PC-9 (cell line): ENCODE data around the gene LUM. TPM values are rescaled to one million over a fixed set of nuclear protein-coding genes. Genes with fewer than 3 reads are reported as not detected.

Source experiments
- BruUV-seq: library from RNA; stranded (reverse); fragments of 400-500 nt; replicated peaks from 2 replicates; lab custom pipeline; 2021; lab: Mats Ljungman, UMichigan
- CTCF ChIA-PET: fragments of 300-600 bp; sonication (Branson Sonifier 250); formaldehyde crosslinking; loops from one replicate; lab custom pipeline; 2022; ENCODE audit warnings: antibody characterized with exemption; lab: Charles Lee
- POLR2A ChIA-PET: fragments of 300-600 bp; sonication (Branson Sonifier 250); formaldehyde crosslinking; loops from one replicate; lab custom pipeline; 2022; ENCODE audit warnings: antibody characterized with exemption; ENCODE audit not compliant: unreplicated experiment; lab: Charles Lee
- DNase-seq, 2 experiments: peaks; one replicate each; pipeline versions ENCODE4 v3.0.0 to v3.0.0-alpha.2; 2015 to 2022; ENCODE audit warnings: mixed read lengths in 1 of 2
- H2AFZ ChIP-seq: fragments of 200-600 bp; sonication (generic); 2 replicates; pipeline ENCODE4 v1.8.1; 2017; ENCODE audit warnings: antibody characterized with exemption
- H3F3A ChIP-seq: fragments of 200-600 bp; sonication (generic); 2 replicates; pipeline ENCODE4 v1.8.1; 2017; ENCODE audit warnings: antibody characterized with exemption, mild to moderate bottlenecking, low read depth; ENCODE audit not compliant: insufficient read depth
- H3K27ac ChIP-seq: fragments of 200-600 bp; sonication (generic); 2 replicates; pipeline ENCODE4 v1.6.1; 2016; ENCODE audit warnings: mixed run types
- H3K27me3 ChIP-seq: fragments of 200-600 bp; sonication (generic); 2 replicates; pipeline ENCODE4 v1.6.1; 2016; ENCODE audit warnings: low read depth, mixed run types; ENCODE audit not compliant: insufficient read depth
- H3K36me3 ChIP-seq: fragments of 200-600 bp; sonication (generic); 2 replicates; pipeline ENCODE4 v1.6.1; 2016; ENCODE audit warnings: low read depth, mixed run types
- H3K4me1 ChIP-seq: fragments of 200-600 bp; sonication (generic); replicated peaks from 2 replicates; pipeline ENCODE4 v1.6.1; 2016; ENCODE audit warnings: mixed run types; ENCODE audit not compliant: insufficient read depth
- H3K4me2 ChIP-seq: fragments of 200-600 bp; sonication (generic); 2 replicates; pipeline ENCODE4 v1.6.1; 2017; ENCODE audit warnings: mixed run types
- H3K4me3 ChIP-seq: fragments of 200-600 bp; sonication (generic); 2 replicates; pipeline ENCODE4 v1.6.1; 2016; ENCODE audit warnings: mixed run types
- H3K79me2 ChIP-seq: fragments of 200-600 bp; sonication (generic); 2 replicates; pipeline ENCODE4 v1.6.1; 2017; ENCODE audit warnings: low read depth, mixed run types
- H3K9me2 ChIP-seq: fragments of 200-600 bp; sonication (generic); 2 replicates; pipeline ENCODE4 v1.8.1; 2017; ENCODE audit warnings: mild to moderate bottlenecking; ENCODE audit not compliant: insufficient read depth
- H3K9me3 ChIP-seq: fragments of 200-600 bp; sonication (generic); 2 replicates; pipeline ENCODE4 v1.8.1; 2016; ENCODE audit warnings: low read depth; ENCODE audit not compliant: insufficient read depth
- H4K20me1 ChIP-seq: fragments of 200-600 bp; sonication (generic); 2 replicates; pipeline ENCODE4 v1.8.1; 2017; ENCODE audit not compliant: insufficient read depth
- EZH2 ChIP-seq: fragments of 200-600 bp; sonication (generic); IDR thresholded peaks from 2 replicates; pipeline ENCODE4 v1.8.0; 2017; ENCODE audit warnings: antibody characterized with exemption, low read depth
- intact Hi-C: fragments of 100-400 bp; cut with micrococcal nuclease; formaldehyde crosslinking; loops from one replicate; pipeline ENCODE4 v1.10.0; 2022; ENCODE audit not compliant: unreplicated experiment
- total RNA-seq: library from RNA; stranded (reverse); gene quantifications from 2 replicates; pipeline ENCODE4 v1.2.3, GENCODE V29; 2021
- TF ChIP-seq, protein P1 (sequence below): fragments of 200-600 bp; sonication (generic); conservative IDR thresholded peaks from 2 replicates; pipeline ENCODE4 v1.6.1; 2017; ENCODE audit warnings: mixed run types, antibody characterized with exemption, mild to moderate bottlenecking, moderate library complexity

LUM gene
- total RNA-seq, 1 experiment from 2014 or later: not detected

DNA sequence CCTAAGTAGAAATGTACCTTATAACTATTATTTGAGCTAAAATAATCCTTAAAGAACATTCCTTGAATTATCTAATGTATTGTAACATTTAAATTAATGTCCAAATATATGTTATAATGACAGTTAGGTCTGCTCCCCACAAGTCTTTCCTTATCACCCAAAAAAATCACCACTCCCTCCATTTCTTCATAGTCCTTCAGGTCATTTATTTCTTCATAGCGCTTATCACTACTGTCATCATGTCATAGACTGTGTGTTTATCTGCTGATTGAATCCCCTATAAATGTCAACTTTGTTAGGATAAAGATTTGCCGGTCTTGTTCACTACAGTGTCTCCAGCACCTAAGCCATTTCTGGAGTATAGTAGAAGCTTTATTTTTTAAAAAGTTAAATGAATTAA is 12.0 kb downstream of the LUM start:
- POLR2A ChIA-PET: no interaction called here
- H3K27me3 ChIP-seq: no peaks in the 10 kb centered on the region
- peak overlapping the region; percentile 25; the same call in 1 of the 2 replicates for H3K4me3 ChIP-seq
- peaks cover 25% of the 10 kb centered on the region for H3K4me1 ChIP-seq
- no TSS peak for BruUV-seq
- peak overlapping the region; percentile 79 for H3K27ac ChIP-seq
- TF ChIP-seq, protein P1, sequence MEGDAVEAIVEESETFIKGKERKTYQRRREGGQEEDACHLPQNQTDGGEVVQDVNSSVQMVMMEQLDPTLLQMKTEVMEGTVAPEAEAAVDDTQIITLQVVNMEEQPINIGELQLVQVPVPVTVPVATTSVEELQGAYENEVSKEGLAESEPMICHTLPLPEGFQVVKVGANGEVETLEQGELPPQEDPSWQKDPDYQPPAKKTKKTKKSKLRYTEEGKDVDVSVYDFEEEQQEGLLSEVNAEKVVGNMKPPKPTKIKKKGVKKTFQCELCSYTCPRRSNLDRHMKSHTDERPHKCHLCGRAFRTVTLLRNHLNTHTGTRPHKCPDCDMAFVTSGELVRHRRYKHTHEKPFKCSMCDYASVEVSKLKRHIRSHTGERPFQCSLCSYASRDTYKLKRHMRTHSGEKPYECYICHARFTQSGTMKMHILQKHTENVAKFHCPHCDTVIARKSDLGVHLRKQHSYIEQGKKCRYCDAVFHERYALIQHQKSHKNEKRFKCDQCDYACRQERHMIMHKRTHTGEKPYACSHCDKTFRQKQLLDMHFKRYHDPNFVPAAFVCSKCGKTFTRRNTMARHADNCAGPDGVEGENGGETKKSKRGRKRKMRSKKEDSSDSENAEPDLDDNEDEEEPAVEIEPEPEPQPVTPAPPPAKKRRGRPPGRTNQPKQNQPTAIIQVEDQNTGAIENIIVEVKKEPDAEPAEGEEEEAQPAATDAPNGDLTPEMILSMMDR: no peak
- no peak for TF ChIP-seq EZH2
- peak in 1 of 2 experiments; percentile 63 for DNase-seq
- no peaks in the 10 kb centered on the region for H4K20me1 ChIP-seq
- peak overlapping the region; percentile 75 for H3K4me2 ChIP-seq
- no peaks in the 10 kb centered on the region; the same call in 1 of the 2 replicates for H3F3A ChIP-seq
- H3K9me3 ChIP-seq: peaks cover 7% of the 10 kb centered on the region
- no peaks in the 10 kb centered on the region for H3K9me2 ChIP-seq
- no peaks in the 10 kb centered on the region for H3K36me3 ChIP-seq
- intact Hi-C loops: no loop called here
- no peak overlapping the region for H2AFZ ChIP-seq
- no peaks in the 10 kb centered on the region for H3K79me2 ChIP-seq
- CTCF ChIA-PET: interaction anchor here (0.7 kb wide), 1 partner anchor 121 kb away, joined by 7 read pairs; no protein-coding TSS in a partner anchor

- Histone ChIP-seq H2AFZ (no peak overlapping the region), H3K27me3 (no peaks in the 10 kb centered on the region), H3K4me3 (peak overlapping the region; percentile 25; the same call in 1 of the 2 replicates), H3K4me1 (peaks cover 25% of the 10 kb centered on the region), H4K20me1 (no peaks in the 10 kb centered on the region), H3K9me3 (peaks cover 7% of the 10 kb centered on the region), H3K27ac (peak overlapping the region; percentile 79), H3F3A (no peaks in the 10 kb centered on the region; the same call in 1 of the 2 replicates), H3K36me3 (no peaks in the 10 kb centered on the region), H3K79me2 (no peaks in the 10 kb centered on the region), H3K9me2 (no peaks in the 10 kb centered on the region), H3K4me2 (peak overlapping the region; percentile 75)
- DNase-seq: peak; percentile 34 to 80
- POLR2A ChIA-PET: no interaction called here
- BruUV-seq: no TSS peak
- CTCF ChIA-PET: no interaction called here
- intact Hi-C loops: no loop called here
- TF ChIP-seq, protein P1: no peak
Observed at GRCh38 chr12:91098941-91099340, 12.4 kb downstream of the LUM start.

GRCh38 chr12:91098461-91098860 is 12.8 kb downstream of the LUM start:
- no peak for DNase-seq
- H2AFZ ChIP-seq: no peak overlapping the region

More at GRCh38 chr12:91098461-91098860, 12.8 kb downstream of the LUM start:
- Histone ChIP-seq H3F3A (no peaks in the 10 kb centered on the region; the same call in 1 of the 2 replicates), H3K4me1 (peaks cover 25% of the 10 kb centered on the region), H3K4me2 (peak overlapping the region; percentile 75), H3K36me3 (no peaks in the 10 kb centered on the region), H4K20me1 (no peaks in the 10 kb centered on the region), H3K9me3 (peaks cover 7% of the 10 kb centered on the region), H3K27ac (peak overlapping the region; percentile 79; the same call in 1 of the 2 replicates), H3K79me2 (no peaks in the 10 kb centered on the region), H3K4me3 (no peak overlapping the region), H3K27me3 (no peaks in the 10 kb centered on the region), H3K9me2 (no peaks in the 10 kb centered on the region)
- intact Hi-C loops: no loop called here
- ChIA-PET POLR2A (no interaction called here), CTCF (no interaction called here)
- no TSS peak for BruUV-seq
- TF ChIP-seq, protein P1: no peak
- TF ChIP-seq EZH2: no peak
